HEK293T (cell line): ENCODE results near the gene RGS16.

ENCODE experiments used
- BHLHE40 ChIP-seq: fragments of 450-650 bp; IDR thresholded peaks from 2 replicates; pipeline ENCODE4 v1.6.1; 2016; ENCODE audit warnings: mild to moderate bottlenecking, moderate library complexity, borderline replicate concordance
- CTBP1 ChIP-seq: fragments of 450-650 bp; IDR thresholded peaks from 2 replicates; pipeline ENCODE4 v1.6.1; 2016; ENCODE audit warnings: borderline replicate concordance
- ELF4 ChIP-seq: fragments of 450-650 bp; IDR thresholded peaks from 2 replicates; pipeline ENCODE4 v1.6.1; 2017; ENCODE audit warnings: antibody characterized with exemption
- FOXA1 ChIP-seq: fragments of 450-650 bp; IDR thresholded peaks from 2 replicates; pipeline ENCODE4 v1.6.1; 2016; ENCODE audit warnings: mild to moderate bottlenecking
- FOXM1 ChIP-seq: fragments of 450-650 bp; IDR thresholded peaks from 2 replicates; pipeline ENCODE4 v1.6.1; 2017; ENCODE audit warnings: mild to moderate bottlenecking, borderline replicate concordance
- HDGF ChIP-seq: fragments of 450-650 bp; IDR thresholded peaks from 2 replicates; pipeline ENCODE4 v1.6.1; 2017; ENCODE audit warnings: antibody characterized with exemption, borderline replicate concordance
- L3MBTL2 ChIP-seq: fragments of 450-650 bp; conservative IDR thresholded peaks from 2 replicates; pipeline ENCODE4 v1.6.1; 2016; ENCODE audit warnings: mild to moderate bottlenecking
- LEF1 ChIP-seq: fragments of 450-650 bp; IDR thresholded peaks from 2 replicates; pipeline ENCODE4 v1.6.1; 2017; ENCODE audit warnings: mild to moderate bottlenecking, borderline replicate concordance
- NFRKB ChIP-seq: fragments of 450-650 bp; IDR thresholded peaks from 2 replicates; pipeline ENCODE4 v1.6.1; 2016; ENCODE audit warnings: mild to moderate bottlenecking, moderate library complexity
- SP1 ChIP-seq: fragments of 450-650 bp; IDR thresholded peaks from 2 replicates; pipeline ENCODE4 v1.6.1; 2017
- SUZ12 ChIP-seq: fragments of 450-650 bp; IDR thresholded peaks from 2 replicates; pipeline ENCODE4 v1.6.1; 2016; ENCODE audit warnings: mild to moderate bottlenecking
- TARDBP ChIP-seq: fragments of 450-650 bp; IDR thresholded peaks from 2 replicates; pipeline ENCODE4 v1.6.1; 2016
- ZNF384 ChIP-seq: fragments of 450-650 bp; IDR thresholded peaks from 2 replicates; pipeline ENCODE4 v1.6.1; 2016
- TF ChIP-seq, protein P1 (sequence below): fragments of 450-650 bp; IDR thresholded peaks from 2 replicates; pipeline ENCODE4 v1.6.1; 2016

DNA sequence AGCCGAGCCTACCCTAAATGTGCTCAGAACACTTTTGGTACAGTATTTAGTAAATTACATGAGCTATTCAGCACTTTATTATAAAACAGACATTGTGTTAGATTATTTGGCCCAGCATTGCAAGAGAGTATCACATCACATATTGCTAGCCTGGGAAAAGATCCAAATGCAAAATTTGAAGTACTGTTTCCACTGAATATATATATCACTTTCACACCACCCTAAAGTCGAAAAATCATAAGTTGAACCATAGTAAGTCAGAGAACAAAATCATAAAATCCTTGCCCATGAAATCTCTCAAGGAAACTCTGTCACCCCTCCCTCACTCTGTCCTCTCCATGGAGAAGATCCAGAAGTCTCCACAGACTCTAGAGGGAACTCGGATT lies 47.1 kb upstream of the RGS16 start:
- TF ChIP-seq SUZ12, result no peak
- no peak for TF ChIP-seq BHLHE40
- TF ChIP-seq LEF1, result no peak
- no peak for TF ChIP-seq HDGF
- no peak for TF ChIP-seq SP1
- no peak for TF ChIP-seq CTBP1
- TF ChIP-seq, protein P1, sequence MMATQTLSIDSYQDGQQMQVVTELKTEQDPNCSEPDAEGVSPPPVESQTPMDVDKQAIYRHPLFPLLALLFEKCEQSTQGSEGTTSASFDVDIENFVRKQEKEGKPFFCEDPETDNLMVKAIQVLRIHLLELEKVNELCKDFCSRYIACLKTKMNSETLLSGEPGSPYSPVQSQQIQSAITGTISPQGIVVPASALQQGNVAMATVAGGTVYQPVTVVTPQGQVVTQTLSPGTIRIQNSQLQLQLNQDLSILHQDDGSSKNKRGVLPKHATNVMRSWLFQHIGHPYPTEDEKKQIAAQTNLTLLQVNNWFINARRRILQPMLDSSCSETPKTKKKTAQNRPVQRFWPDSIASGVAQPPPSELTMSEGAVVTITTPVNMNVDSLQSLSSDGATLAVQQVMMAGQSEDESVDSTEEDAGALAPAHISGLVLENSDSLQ, result no peak
- no peak for TF ChIP-seq NFRKB
- no peak for TF ChIP-seq L3MBTL2
- no peak for TF ChIP-seq FOXA1
- no peak for TF ChIP-seq FOXM1
- TF ChIP-seq TARDBP, result no peak
- TF ChIP-seq ELF4, result no peak
- no peak for TF ChIP-seq ZNF384
